K562 (cell line): ENCODE results near the gene ISY1. TPM values are rescaled to one million over a fixed set of nuclear protein-coding genes. Genes with fewer than 3 reads are reported as not detected.

Experiments used
- CBX1 ChIP-seq: sonication (generic); IDR thresholded peaks from 2 replicates; pipeline ENCODE4 v1.6.1; 2016; ENCODE audit warnings: antibody characterized with exemption, low read depth, mild to moderate bottlenecking
- RBM22 ChIP-seq: fragments of 200-400 bp; formaldehyde crosslinking; IDR thresholded peaks from 2 replicates; pipeline ENCODE4 v1.6.1; 2018; ENCODE audit warnings: low read length, low read depth; ENCODE audit not compliant: poor library complexity, severe bottlenecking
- polyA plus RNA-seq, 8 experiments: library from polyadenylated mRNA; depleted of rRNA in 4 of 8; stranded (reverse) in 5 of 8; unstranded in 3 of 8; fragments of >200 nt; fragmentation: Nextera tagmentation in 2 of 8; fragmentation: Illumina TruSeq in 1 of 8; extraction: Ambion mirVana in 2 of 8; extraction: Trizol in 1 of 8; gene quantifications; 2 replicates each; pipeline versions ENCODE4 v1.2.1 to v1.2.3, GENCODE V29; 2011 to 2014; ENCODE audit warnings: inconsistent platforms in 1 of 8, missing spikeins in 1 of 8
- total RNA-seq, 7 experiments: library from RNA; depleted of rRNA in 6 of 7; stranded (reverse); fragments of >200 nt in 6 of 7; fragmentation: Illumina TruSeq in 2 of 7; extraction: Trizol in 2 of 7; gene quantifications; 2 replicates each; pipeline versions ENCODE4 v1.2.1 to v1.2.3, GENCODE V29; 2011 to 2021; ENCODE audit warnings: low replicate concordance in 1 of 7
- TF ChIP-seq, protein P1 (sequence below): fragments of 450-650 bp; IDR thresholded peaks from 2 replicates; pipeline ENCODE4 v1.6.1; 2018; ENCODE audit not compliant: partially characterized antibody
- TF ChIP-seq, protein P2 (sequence below): fragments of 450-650 bp; IDR thresholded peaks from 2 replicates; pipeline ENCODE4 v1.6.1; 2016; ENCODE audit warnings: missing biosample characterization, missing genetic modification characterization
- TF ChIP-seq, protein P3 (sequence below): fragments of 450-650 bp; IDR thresholded peaks from 2 replicates; pipeline ENCODE4 v1.6.1; 2016; ENCODE audit warnings: antibody characterized with exemption

The ISY1 gene
- total and polyA plus RNA-seq, 9 of the 15 experiments (the other 6 are each of a cell fraction or from before 2014, with no cell fraction given) = 23.5 to 50.0 (median 32.9) TPM

DNA sequence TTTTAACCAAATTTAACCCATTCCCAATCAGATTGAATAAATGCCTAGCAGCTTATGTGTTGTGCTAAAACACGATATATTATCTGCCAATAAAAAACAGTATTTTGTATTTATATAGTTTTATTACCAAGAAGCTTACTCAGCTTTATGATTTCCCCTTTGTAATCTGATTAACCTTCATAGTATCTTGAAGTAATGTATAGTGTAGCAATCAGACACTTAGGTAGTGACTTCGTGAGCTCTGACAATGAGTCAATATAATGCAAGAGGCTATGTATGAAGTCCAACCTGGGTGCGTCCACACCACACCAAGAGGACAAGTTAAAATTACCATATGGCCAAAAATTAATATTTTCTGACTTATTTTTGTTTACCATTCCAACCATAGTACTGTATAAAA is 24.9 kb upstream of the ISY1 start (continued):
- TF ChIP-seq, protein P1, sequence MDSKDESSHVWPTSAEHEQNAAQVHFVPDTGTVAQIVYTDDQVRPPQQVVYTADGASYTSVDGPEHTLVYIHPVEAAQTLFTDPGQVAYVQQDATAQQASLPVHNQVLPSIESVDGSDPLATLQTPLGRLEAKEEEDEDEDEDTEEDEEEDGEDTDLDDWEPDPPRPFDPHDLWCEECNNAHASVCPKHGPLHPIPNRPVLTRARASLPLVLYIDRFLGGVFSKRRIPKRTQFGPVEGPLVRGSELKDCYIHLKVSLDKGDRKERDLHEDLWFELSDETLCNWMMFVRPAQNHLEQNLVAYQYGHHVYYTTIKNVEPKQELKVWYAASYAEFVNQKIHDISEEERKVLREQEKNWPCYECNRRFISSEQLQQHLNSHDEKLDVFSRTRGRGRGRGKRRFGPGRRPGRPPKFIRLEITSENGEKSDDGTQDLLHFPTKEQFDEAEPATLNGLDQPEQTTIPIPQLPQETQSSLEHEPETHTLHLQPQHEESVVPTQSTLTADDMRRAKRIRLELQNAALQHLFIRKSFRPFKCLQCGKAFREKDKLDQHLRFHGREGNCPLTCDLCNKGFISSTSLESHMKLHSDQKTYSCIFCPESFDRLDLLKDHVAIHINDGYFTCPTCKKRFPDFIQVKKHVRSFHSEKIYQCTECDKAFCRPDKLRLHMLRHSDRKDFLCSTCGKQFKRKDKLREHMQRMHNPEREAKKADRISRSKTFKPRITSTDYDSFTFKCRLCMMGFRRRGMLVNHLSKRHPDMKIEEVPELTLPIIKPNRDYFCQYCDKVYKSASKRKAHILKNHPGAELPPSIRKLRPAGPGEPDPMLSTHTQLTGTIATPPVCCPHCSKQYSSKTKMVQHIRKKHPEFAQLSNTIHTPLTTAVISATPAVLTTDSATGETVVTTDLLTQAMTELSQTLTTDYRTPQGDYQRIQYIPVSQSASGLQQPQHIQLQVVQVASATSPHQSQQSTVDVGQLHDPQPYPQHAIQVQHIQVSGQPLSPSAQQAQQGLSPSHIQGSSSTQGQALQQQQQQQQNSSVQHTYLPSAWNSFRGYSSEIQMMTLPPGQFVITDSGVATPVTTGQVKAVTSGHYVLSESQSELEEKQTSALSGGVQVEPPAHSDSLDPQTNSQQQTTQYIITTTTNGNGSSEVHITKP = no peak
- TF ChIP-seq, protein P2, sequence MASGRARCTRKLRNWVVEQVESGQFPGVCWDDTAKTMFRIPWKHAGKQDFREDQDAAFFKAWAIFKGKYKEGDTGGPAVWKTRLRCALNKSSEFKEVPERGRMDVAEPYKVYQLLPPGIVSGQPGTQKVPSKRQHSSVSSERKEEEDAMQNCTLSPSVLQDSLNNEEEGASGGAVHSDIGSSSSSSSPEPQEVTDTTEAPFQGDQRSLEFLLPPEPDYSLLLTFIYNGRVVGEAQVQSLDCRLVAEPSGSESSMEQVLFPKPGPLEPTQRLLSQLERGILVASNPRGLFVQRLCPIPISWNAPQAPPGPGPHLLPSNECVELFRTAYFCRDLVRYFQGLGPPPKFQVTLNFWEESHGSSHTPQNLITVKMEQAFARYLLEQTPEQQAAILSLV (tag) = no peak
- TF ChIP-seq, protein P3, sequence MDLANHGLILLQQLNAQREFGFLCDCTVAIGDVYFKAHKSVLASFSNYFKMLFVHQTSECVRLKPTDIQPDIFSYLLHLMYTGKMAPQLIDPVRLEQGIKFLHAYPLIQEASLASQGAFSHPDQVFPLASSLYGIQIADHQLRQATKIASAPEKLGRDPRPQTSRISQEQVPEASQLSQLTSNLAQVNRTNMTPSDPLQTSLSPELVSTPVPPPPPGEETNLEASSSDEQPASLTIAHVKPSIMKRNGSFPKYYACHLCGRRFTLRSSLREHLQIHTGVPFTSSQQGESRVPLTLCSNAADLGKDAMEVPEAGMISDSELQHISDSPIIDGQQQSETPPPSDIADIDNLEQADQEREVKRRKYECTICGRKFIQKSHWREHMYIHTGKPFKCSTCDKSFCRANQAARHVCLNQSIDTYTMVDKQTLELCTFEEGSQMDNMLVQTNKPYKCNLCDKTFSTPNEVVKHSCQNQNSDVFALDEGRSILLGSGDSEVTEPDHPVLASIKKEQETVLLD = no peak
- TF ChIP-seq CBX1 = no peak
- no peak for TF ChIP-seq RBM22
